Stimulated activated CD4-positive, alpha-beta T cell treated with anti-CD3 and anti-CD28 coated beads, Interleukin-2, amount 100 ng/mL, for 4 hours (primary cell): Measurements from ENCODE around the gene PKD1L1.

Experiments used
- DNase-seq: peaks from one replicate; pipeline ENCODE4 v3.0.0-alpha.2; 2020; ENCODE audit warnings: low read depth

PKD1L1 gene

GRCh38 chr7:47902013-47902412 lies 46.3 kb downstream of the PKD1L1 start:
- DNase-seq: no peak

- DNase-seq: no peak
Observed at GRCh38 chr7:47901542-47901941, 46.7 kb downstream of the PKD1L1 start.

GRCh38 chr7:47897831-47898230 lies 50.4 kb downstream of the PKD1L1 start:
- no peak for DNase-seq

- no peak for DNase-seq
Observed at GRCh38 chr7:47896809-47897423, 51.4 kb downstream of the PKD1L1 start.

- no peak for DNase-seq
Observed at GRCh38 chr7:47895026-47895425, 53.2 kb downstream of the PKD1L1 start.

GRCh38 chr7:47893721-47894365 lies 54.4 kb downstream of the PKD1L1 start:
- DNase-seq: no peak

- no peak for DNase-seq
Observed at GRCh38 chr7:47893238-47893637, 55.0 kb downstream of the PKD1L1 start.

- no peak for DNase-seq
Observed at GRCh38 chr7:47890606-47891005, 57.7 kb downstream of the PKD1L1 start.

GRCh38 chr7:47890125-47890524 lies 58.1 kb downstream of the PKD1L1 start:
- DNase-seq: no peak

- DNase-seq: no peak
Observed at GRCh38 chr7:47889723-47890122, 58.5 kb downstream of the PKD1L1 start.

- no peak for DNase-seq
Observed at GRCh38 chr7:47888371-47889265, 59.6 kb downstream of the PKD1L1 start.

- no peak for DNase-seq
Observed at GRCh38 chr7:47887016-47887640, 61.1 kb downstream of the PKD1L1 start.

- no peak for DNase-seq
Observed at GRCh38 chr7:47885987-47886811, 62.1 kb downstream of the PKD1L1 start.

- DNase-seq: no peak
Observed at GRCh38 chr7:47885309-47885986, 62.8 kb downstream of the PKD1L1 start.

GRCh38 chr7:47884675-47885074 lies 63.6 kb downstream of the PKD1L1 start:
- no peak for DNase-seq

GRCh38 chr7:47882635-47883034 lies 65.6 kb downstream of the PKD1L1 start:
- no peak for DNase-seq

GRCh38 chr7:47881256-47881655 lies 67.0 kb downstream of the PKD1L1 start:
- DNase-seq: no peak

- no peak for DNase-seq
Observed at GRCh38 chr7:47878662-47879061, 69.6 kb downstream of the PKD1L1 start.

- no peak for DNase-seq
Observed at GRCh38 chr7:47877336-47877735, 70.9 kb downstream of the PKD1L1 start.

GRCh38 chr7:47875998-47876744 lies 72.1 kb downstream of the PKD1L1 start:
- DNase-seq: no peak
